ENCODE data around the gene KRTAP10-7.

The KRTAP10-7 gene

GRCh38 chr21:44615466-44615865, 15.1 kb downstream of the KRTAP10-7 start:
- TF ChIP-seq CTCF (IDR thresholded peaks at IDR 0.05; ENCODE audit: insufficient read depth, low read length, poor library complexity, severe bottlenecking): no peak
- DNase-seq (ENCODE audit: extremely low read depth, insufficient read length): no peak
- H3K36me3 ChIP-seq (ENCODE audit: control insufficient read depth, insufficient read depth, low read length): no peaks in the 10 kb centered on the region
- H3K4me3 ChIP-seq (replicated peaks; ENCODE audit: low read depth, low read length): no peak overlapping the region
- H3K27me3 ChIP-seq (replicated peaks; ENCODE audit: control insufficient read depth, insufficient read depth, low read length): no peaks in the 10 kb centered on the region

GRCh38 chr21:44615911-44616590, 15.7 kb downstream of the KRTAP10-7 start:
- H3K4me3 ChIP-seq (replicated peaks; ENCODE audit: low read depth, low read length): no peak overlapping the region
- no peak for DNase-seq (ENCODE audit: extremely low read depth, insufficient read length)
- no peaks in the 10 kb centered on the region for H3K36me3 ChIP-seq (ENCODE audit: control insufficient read depth, insufficient read depth, low read length)
- H3K27me3 ChIP-seq (replicated peaks; ENCODE audit: control insufficient read depth, insufficient read depth, low read length): no peaks in the 10 kb centered on the region
- TF ChIP-seq CTCF (IDR thresholded peaks at IDR 0.05; ENCODE audit: insufficient read depth, low read length, poor library complexity, severe bottlenecking): no peak

- Histone ChIP-seq H3K4me3 (replicated peaks; ENCODE audit: low read depth, low read length) (no peak overlapping the region), H3K36me3 (ENCODE audit: control insufficient read depth, insufficient read depth, low read length) (no peaks in the 10 kb centered on the region), H3K27me3 (replicated peaks; ENCODE audit: control insufficient read depth, insufficient read depth, low read length) (no peaks in the 10 kb centered on the region)
- TF ChIP-seq CTCF (IDR thresholded peaks at IDR 0.05; ENCODE audit: insufficient read depth, low read length, poor library complexity, severe bottlenecking): no peak
- no peak for DNase-seq (ENCODE audit: extremely low read depth, insufficient read length)
These were observed 16.2 kb downstream of the KRTAP10-7 start for GRCh38 chr21:44616591-44616926.

GRCh38 chr21:44617071-44617501, 16.7 kb downstream of the KRTAP10-7 start:
- DNase-seq (ENCODE audit: extremely low read depth, insufficient read length): no peak

GRCh38 chr21:44618504-44618903, 18.1 kb downstream of the KRTAP10-7 start:
- Histone ChIP-seq H3K4me3 (replicated peaks; ENCODE audit: low read depth, low read length) (no peak overlapping the region), H3K27me3 (replicated peaks; ENCODE audit: control insufficient read depth, insufficient read depth, low read length) (no peaks in the 10 kb centered on the region), H3K36me3 (ENCODE audit: control insufficient read depth, insufficient read depth, low read length) (no peaks in the 10 kb centered on the region)
- DNase-seq (ENCODE audit: extremely low read depth, insufficient read length): no peak
- peak; percentile 30 for TF ChIP-seq CTCF (IDR thresholded peaks at IDR 0.05; ENCODE audit: insufficient read depth, low read length, poor library complexity, severe bottlenecking)

More at GRCh38 chr21:44617071-44617501, 16.7 kb downstream of the KRTAP10-7 start:
- no peak overlapping the region for H3K4me3 ChIP-seq (replicated peaks; ENCODE audit: low read depth, low read length)
- no peak for TF ChIP-seq CTCF (IDR thresholded peaks at IDR 0.05; ENCODE audit: insufficient read depth, low read length, poor library complexity, severe bottlenecking)
- H3K36me3 ChIP-seq (ENCODE audit: control insufficient read depth, insufficient read depth, low read length): no peaks in the 10 kb centered on the region
- H3K27me3 ChIP-seq (replicated peaks; ENCODE audit: control insufficient read depth, insufficient read depth, low read length): no peaks in the 10 kb centered on the region

- no peak for DNase-seq (ENCODE audit: extremely low read depth, insufficient read length)
- H3K4me3 ChIP-seq (replicated peaks; ENCODE audit: low read depth, low read length): no peak overlapping the region
- H3K27me3 ChIP-seq (replicated peaks; ENCODE audit: control insufficient read depth, insufficient read depth, low read length): no peaks in the 10 kb centered on the region
- H3K36me3 ChIP-seq (ENCODE audit: control insufficient read depth, insufficient read depth, low read length): no peaks in the 10 kb centered on the region
- TF ChIP-seq CTCF (IDR thresholded peaks at IDR 0.05; ENCODE audit: insufficient read depth, low read length, poor library complexity, severe bottlenecking): no peak
These were observed 18.5 kb downstream of the KRTAP10-7 start for GRCh38 chr21:44618909-44619308.

Measured in GM06990 (cell line).